Muscle of arm (tissue), 12 donors: Measurements from ENCODE around the gene WIPI1. TPM values are rescaled to one million over a fixed set of nuclear protein-coding genes. Genes with fewer than 3 reads are reported as not detected.

Source experiments
- DNase-seq: peaks from one replicate; pipeline ENCODE4 v3.0.0-alpha.2; 2013
- polyA plus RNA-seq, 12 donors: library from polyadenylated mRNA; unstranded; fragments of 120-200 nt; gene quantifications; one replicate each; pipeline ENCODE4 v1.2.1, GENCODE V29; 2013; ENCODE audit not compliant: insufficient read length in 12 of 12

The WIPI1 gene
- polyA plus RNA-seq, 12 donors = 40.0 to 56.7 (median 45.3) TPM; not detected in 1

- DNase-seq = no peak
Measured at GRCh38 chr17:68440526-68440925, 16.8 kb downstream of the WIPI1 start.

- DNase-seq = no peak
Measured at GRCh38 chr17:68439656-68440290, 17.5 kb downstream of the WIPI1 start.

GRCh38 chr17:68437979-68438822 lies 19.1 kb downstream of the WIPI1 start:
- no peak for DNase-seq

GRCh38 chr17:68435876-68436842 lies 21.1 kb downstream of the WIPI1 start:
- DNase-seq = peak; percentile 72

- DNase-seq = no peak
Measured at GRCh38 chr17:68435361-68435760, 21.9 kb downstream of the WIPI1 start.

- no peak for DNase-seq
Measured at GRCh38 chr17:68433911-68434508, 23.3 kb downstream of the WIPI1 start.

GRCh38 chr17:68433211-68433610 lies 24.1 kb downstream of the WIPI1 start:
- DNase-seq = no peak

GRCh38 chr17:68432086-68432864 lies 25.0 kb downstream of the WIPI1 start:
- no peak for DNase-seq

- no peak for DNase-seq
Measured at GRCh38 chr17:68431661-68432071, 25.6 kb downstream of the WIPI1 start.

GRCh38 chr17:68431045-68431608 lies 26.2 kb downstream of the WIPI1 start:
- no peak for DNase-seq

GRCh38 chr17:68429881-68430280 lies 27.4 kb downstream of the WIPI1 start:
- no peak for DNase-seq

- no peak for DNase-seq
Measured at GRCh38 chr17:68428498-68429172, 28.7 kb downstream of the WIPI1 start.

GRCh38 chr17:68427575-68427974 lies 29.7 kb downstream of the WIPI1 start:
- no peak for DNase-seq

- no peak for DNase-seq
Measured at GRCh38 chr17:68425979-68426378, 31.3 kb downstream of the WIPI1 start.

- no peak for DNase-seq
Measured at GRCh38 chr17:68424861-68425260, 32.4 kb downstream of the WIPI1 start.

- DNase-seq = no peak
Measured at GRCh38 chr17:68424203-68424602, 33.1 kb downstream of the WIPI1 start.

GRCh38 chr17:68423251-68423650 lies 34.0 kb downstream of the WIPI1 start:
- no peak for DNase-seq

- DNase-seq = no peak
Measured at GRCh38 chr17:68422821-68423220, 34.5 kb downstream of the WIPI1 start.

- no peak for DNase-seq
Measured at GRCh38 chr17:68421486-68421885, 35.8 kb downstream of the WIPI1 start.

GRCh38 chr17:68420065-68420464 lies 37.2 kb downstream of the WIPI1 start:
- DNase-seq = no peak
